T-helper 2 cell treated with Interferon-gamma antibody and Interleukin-4, amounts not matched to agents 100 ng/mL and 5 ng/mL, for 36 hours (primary cell): ENCODE measurements around the gene DGCR8. TPM values are rescaled to one million over a fixed set of nuclear protein-coding genes. Genes with fewer than 3 reads are reported as not detected.
"Not testable (repeated sequence)": the region's sequence is repeated elsewhere in the genome, so short reads cannot be mapped to it uniquely, and the experiment has no call there.

Experiments used
- intact Hi-C: fragments of 100-400 bp; cut with micrococcal nuclease; formaldehyde crosslinking; loops from one replicate; pipeline ENCODE4 v1.15.1; 2023
- total RNA-seq: library from RNA; stranded (reverse); gene quantifications from 2 replicates; pipeline ENCODE4 v1.2.3, GENCODE V29; 2022

DGCR8 gene
- total RNA-seq, 1 donor from 2014 or later, result 61.3 TPM

- intact Hi-C loops, result no loop called here
These were observed 13.2 kb upstream of the DGCR8 start for GRCh38 chr22:20066617-20067383.

- intact Hi-C loops, result not testable (repeated sequence)
These were observed 12.7 kb upstream of the DGCR8 start for GRCh38 chr22:20067384-20067682.

GRCh38 chr22:20068640-20069039, 11.4 kb upstream of the DGCR8 start:
- intact Hi-C loops, result no loop called here

GRCh38 chr22:20069331-20070042, 10.6 kb upstream of the DGCR8 start:
- intact Hi-C loops, result no loop called here

- intact Hi-C loops, result no loop called here
These were observed 8.5 kb upstream of the DGCR8 start for GRCh38 chr22:20071524-20071972.

- intact Hi-C loops, result no loop called here
These were observed 3.3 kb upstream of the DGCR8 start for GRCh38 chr22:20076627-20077172.

GRCh38 chr22:20080445-20080775, 369 bp downstream of the DGCR8 start:
- intact Hi-C loops, result loop anchor here (1.0 to 5.0 kb wide), 2 partner anchors 37 to 58 kb away; partner anchors contain the start of genes TANGO2 and TRMT2A

- intact Hi-C loops, result loop anchor here (1.0 to 5.0 kb wide), 2 partner anchors 36 to 59 kb away; partner anchors contain the start of genes TANGO2 and TRMT2A
These were observed 974 bp downstream of the DGCR8 start for GRCh38 chr22:20080776-20081654.

- intact Hi-C loops, result loop anchor here (5.0 kb wide), 1 partner anchor 61 kb away; the partner anchor contains the start of gene TANGO2
These were observed 3.3 kb downstream of the DGCR8 start for GRCh38 chr22:20083157-20083890.

- intact Hi-C loops, result loop anchor here (5.0 kb wide), 1 partner anchor 62 kb away; the partner anchor contains the start of gene TANGO2
These were observed 4.0 kb downstream of the DGCR8 start for GRCh38 chr22:20083891-20084546.

GRCh38 chr22:20084547-20085413, 4.7 kb downstream of the DGCR8 start:
- intact Hi-C loops, result loop anchor here (5.0 kb wide), 1 partner anchor 62 kb away; the partner anchor contains the start of gene TANGO2

- intact Hi-C loops, result no loop called here
These were observed 5.6 kb downstream of the DGCR8 start for GRCh38 chr22:20085651-20086050.

GRCh38 chr22:20086101-20086599, 6.1 kb downstream of the DGCR8 start:
- intact Hi-C loops, result no loop called here

- intact Hi-C loops, result no loop called here
These were observed 6.7 kb downstream of the DGCR8 start for GRCh38 chr22:20086763-20087162.

GRCh38 chr22:20087319-20088262, 7.5 kb downstream of the DGCR8 start:
- intact Hi-C loops, result no loop called here

- intact Hi-C loops, result no loop called here
These were observed 8.2 kb downstream of the DGCR8 start for GRCh38 chr22:20088263-20088648.

- intact Hi-C loops, result no loop called here
These were observed 9.4 kb downstream of the DGCR8 start for GRCh38 chr22:20089226-20089976.
